ENCODE results near the gene TMEM267. TPM values are rescaled to one million over a fixed set of nuclear protein-coding genes. Genes with fewer than 3 reads are reported as not detected.
A peak's percentile ranks its signal among the peaks of the same experiment; 100 is the strongest.

Gene TMEM267
- total RNA-seq, 1 experiment from 2014 or later: 17.5 TPM

DNA sequence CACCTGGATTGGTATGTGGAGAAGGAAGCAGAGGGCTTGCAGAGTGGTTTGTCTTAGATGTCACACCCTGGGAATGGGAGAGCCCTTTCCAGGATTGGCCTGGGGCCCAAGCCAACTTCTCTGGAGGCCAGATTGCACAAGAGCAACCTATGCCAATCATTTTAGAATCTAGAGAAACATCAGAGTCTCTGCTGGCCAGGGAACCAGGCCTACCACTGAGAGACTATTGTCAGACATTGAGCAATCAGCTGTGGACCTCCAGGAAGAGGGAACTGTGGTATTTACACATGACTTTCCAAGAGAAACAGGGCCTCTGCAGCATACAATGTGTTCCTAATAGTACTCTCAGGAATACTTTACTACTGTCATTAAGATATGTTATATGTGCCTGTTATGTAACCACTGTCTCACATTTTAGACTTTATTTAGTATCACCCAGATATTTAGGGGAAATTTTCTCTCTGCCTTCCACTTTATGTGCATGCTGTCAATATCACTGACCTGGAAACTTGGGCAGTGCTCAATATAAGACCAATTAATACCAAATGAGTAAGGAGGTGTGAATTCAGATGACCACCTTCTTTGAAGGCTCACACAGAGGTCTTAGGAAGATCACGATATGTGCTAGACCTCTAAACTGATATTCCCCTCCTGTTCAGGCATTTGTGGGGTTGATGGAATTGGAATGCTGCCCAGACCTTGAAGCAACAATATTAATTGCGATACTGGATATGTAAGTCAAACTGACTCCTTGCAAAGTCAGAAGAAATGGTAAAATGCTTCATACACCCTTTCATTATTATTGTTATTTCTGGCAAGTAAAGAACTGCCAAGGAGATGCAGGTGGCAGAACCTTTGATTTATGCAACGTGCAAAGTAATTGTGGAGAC, 50.9 kb downstream of the TMEM267 start (continued):
- TF ChIP-seq FOSL1 (IDR thresholded peaks at IDR 0.05; ENCODE audit: low read depth) (no peak), POLR2A (IDR thresholded peaks at IDR 0.05; ENCODE audit: borderline replicate concordance, extremely low read depth, insufficient read depth, insufficient read length) (no peak), JUND (IDR thresholded peaks at IDR 0.05) (peak; percentile 18; the same call in 1 of the 2 replicates), ZFX (IDR thresholded peaks at IDR 0.05) (no peak), SP1 (IDR thresholded peaks at IDR 0.05; ENCODE audit: low read depth) (peak; percentile 32; the same call in 1 of the 2 replicates)

DNA sequence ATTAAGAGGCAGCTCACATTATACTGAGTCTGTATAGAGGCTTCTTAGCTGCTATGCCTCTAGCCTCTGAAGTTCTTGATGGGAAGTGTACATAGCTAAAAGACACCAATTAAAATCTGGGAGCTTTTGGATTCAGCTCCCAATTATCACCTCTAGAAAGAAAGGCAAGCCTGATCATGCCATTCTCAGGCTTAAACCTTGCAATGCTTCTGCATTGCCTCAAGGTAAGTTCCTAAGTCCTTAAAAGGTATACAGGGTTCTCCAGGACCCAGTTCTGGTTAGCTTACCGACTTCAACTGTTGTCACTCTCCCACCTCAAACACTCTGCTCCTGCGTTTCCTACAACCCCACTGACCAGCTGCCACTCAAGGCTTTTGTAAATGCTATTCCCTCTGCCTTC, 54.0 kb downstream of the TMEM267 start:
- POLR2A ChIA-PET: no interaction called here
- Histone ChIP-seq H3K36me3 (ENCODE audit: control insufficient read depth in 1 of 2, insufficient read depth in 2 of 2, low read length in 2 of 2) (no peaks in the 10 kb centered on the region), H4K20me1 (ENCODE audit: insufficient read depth) (no peaks in the 10 kb centered on the region), H2AFZ (ENCODE audit: low read depth, low read length, poor library complexity, severe bottlenecking) (no peak overlapping the region), H3K4me3 (replicated peaks in 1 of 2; ENCODE audit: low read depth in 1 of 2, low read length in 2 of 2) (no peak overlapping the region), H3K27me3 (ENCODE audit: insufficient read depth, low read length) (no peaks in the 10 kb centered on the region), H3K9ac (ENCODE audit: low read length) (no peak overlapping the region), H3K27ac (ENCODE audit: low read depth, low read length) (no peak overlapping the region), H3K4me1 (ENCODE audit: control insufficient read depth in 1 of 2, insufficient read depth in 2 of 2, low read length in 2 of 2) (peaks cover 9 to 15% of the 10 kb centered on the region in 2 experiments; a peak in 3 of 4 replicates), H3K4me2 (ENCODE audit: low read length) (no peak overlapping the region), H3K9me2 (ENCODE audit: insufficient read depth) (no peaks in the 10 kb centered on the region), H3K79me2 (ENCODE audit: insufficient read depth, low read length) (no peaks in the 10 kb centered on the region), H3K9me3 (ENCODE audit: control insufficient read depth in 1 of 2, insufficient read depth in 1 of 2, low read depth in 1 of 2, low read length in 2 of 2) (no peaks in the 10 kb centered on the region)
- intact Hi-C loops (cut with micrococcal nuclease): no loop called here
- no peak for DNase-seq (ENCODE audit: low read depth, low spot score)
- CTCF ChIA-PET: no interaction called here
- ATAC-seq: no peak
- RAD21 ChIA-PET (ENCODE audit: low non-redundant PET in 1 of 2, low total read pairs in 2 of 2, uncharacterized antibody in 2 of 2, unreplicated experiment in 2 of 2): interaction anchor here in 1 of 2 experiments (0.6 kb wide), 1 partner anchor 56 kb away, joined by 4 read pairs; no protein-coding TSS in a partner anchor
- no peak for TF ChIP-seq EZH2 (IDR thresholded peaks at IDR 0.05)
- no peak for TF ChIP-seq CBX3 (IDR thresholded peaks at IDR 0.05; ENCODE audit: low read depth)
- BruUV-seq (replicated peaks): no TSS peak

DNA sequence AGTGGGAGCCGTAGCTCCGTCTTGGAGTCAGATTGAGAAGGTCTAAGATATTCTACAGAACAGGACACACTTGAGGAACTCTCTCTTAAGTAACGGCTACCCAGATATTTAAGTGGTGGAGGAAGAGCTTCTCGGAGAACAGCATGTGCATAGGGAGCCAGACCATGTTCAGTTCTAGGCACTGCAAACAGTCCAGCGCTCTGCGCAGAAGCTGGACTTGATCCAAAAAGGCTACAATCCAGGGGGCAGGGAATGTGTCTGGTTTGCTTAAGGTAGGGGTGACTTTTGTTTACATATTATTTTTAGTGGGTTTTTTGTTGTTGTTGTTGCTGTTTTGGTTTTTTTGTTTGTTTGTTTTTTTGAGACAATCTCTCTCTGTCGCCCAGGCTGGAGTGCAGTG, 54.6 kb downstream of the TMEM267 start:
- H3K9ac ChIP-seq (ENCODE audit: low read length): no peak overlapping the region
- no peaks in the 10 kb centered on the region for H3K9me2 ChIP-seq (ENCODE audit: insufficient read depth)
- no peaks in the 10 kb centered on the region for H4K20me1 ChIP-seq (ENCODE audit: insufficient read depth)
- ATAC-seq: no peak
- CTCF ChIA-PET: no interaction called here
- H3K9me3 ChIP-seq (ENCODE audit: control insufficient read depth in 1 of 2, insufficient read depth in 1 of 2, low read depth in 1 of 2, low read length in 2 of 2): no peaks in the 10 kb centered on the region
- intact Hi-C loops (cut with micrococcal nuclease): no loop called here
- no TSS peak for BruUV-seq (replicated peaks)
- H3K4me1 ChIP-seq (ENCODE audit: control insufficient read depth in 1 of 2, insufficient read depth in 2 of 2, low read length in 2 of 2): peaks cover 9 to 15% of the 10 kb centered on the region in 2 experiments; a peak in 3 of 4 replicates
- H3K36me3 ChIP-seq (ENCODE audit: control insufficient read depth in 1 of 2, insufficient read depth in 2 of 2, low read length in 2 of 2): no peaks in the 10 kb centered on the region
- H3K4me2 ChIP-seq (ENCODE audit: low read length): no peak overlapping the region
- RAD21 ChIA-PET (ENCODE audit: low non-redundant PET in 1 of 2, low total read pairs in 2 of 2, uncharacterized antibody in 2 of 2, unreplicated experiment in 2 of 2): interaction anchor here in 1 of 2 experiments (0.6 kb wide), 1 partner anchor 56 kb away, joined by 4 read pairs; no protein-coding TSS in a partner anchor
- no peaks in the 10 kb centered on the region for H3K79me2 ChIP-seq (ENCODE audit: insufficient read depth, low read length)
- DNase-seq (ENCODE audit: low read depth, low spot score): no peak
- no peak overlapping the region for H3K27ac ChIP-seq (ENCODE audit: low read depth, low read length)
- no peak overlapping the region for H2AFZ ChIP-seq (ENCODE audit: low read depth, low read length, poor library complexity, severe bottlenecking)
- H3K27me3 ChIP-seq (ENCODE audit: insufficient read depth, low read length): no peaks in the 10 kb centered on the region
- H3K4me3 ChIP-seq (replicated peaks in 1 of 2; ENCODE audit: low read depth in 1 of 2, low read length in 2 of 2): no peak overlapping the region
- POLR2A ChIA-PET: no interaction called here
- TF ChIP-seq ZNF274 (IDR thresholded peaks at IDR 0.05; ENCODE audit: low read depth, low read length) (no peak), POLR2A (IDR thresholded peaks at IDR 0.05; ENCODE audit: borderline replicate concordance, extremely low read depth, insufficient read depth, insufficient read length) (no peak), REST (IDR thresholded peaks at IDR 0.05; ENCODE audit: low read depth) (no peak), ZFX (IDR thresholded peaks at IDR 0.05) (no peak), SIN3A (IDR thresholded peaks at IDR 0.05; ENCODE audit: low read depth) (no peak), TCF7L2 (IDR thresholded peaks at IDR 0.05; ENCODE audit: borderline replicate concordance, extremely low read depth, insufficient read depth, insufficient read length) (no peak)
- TF ChIP-seq, protein P1, sequence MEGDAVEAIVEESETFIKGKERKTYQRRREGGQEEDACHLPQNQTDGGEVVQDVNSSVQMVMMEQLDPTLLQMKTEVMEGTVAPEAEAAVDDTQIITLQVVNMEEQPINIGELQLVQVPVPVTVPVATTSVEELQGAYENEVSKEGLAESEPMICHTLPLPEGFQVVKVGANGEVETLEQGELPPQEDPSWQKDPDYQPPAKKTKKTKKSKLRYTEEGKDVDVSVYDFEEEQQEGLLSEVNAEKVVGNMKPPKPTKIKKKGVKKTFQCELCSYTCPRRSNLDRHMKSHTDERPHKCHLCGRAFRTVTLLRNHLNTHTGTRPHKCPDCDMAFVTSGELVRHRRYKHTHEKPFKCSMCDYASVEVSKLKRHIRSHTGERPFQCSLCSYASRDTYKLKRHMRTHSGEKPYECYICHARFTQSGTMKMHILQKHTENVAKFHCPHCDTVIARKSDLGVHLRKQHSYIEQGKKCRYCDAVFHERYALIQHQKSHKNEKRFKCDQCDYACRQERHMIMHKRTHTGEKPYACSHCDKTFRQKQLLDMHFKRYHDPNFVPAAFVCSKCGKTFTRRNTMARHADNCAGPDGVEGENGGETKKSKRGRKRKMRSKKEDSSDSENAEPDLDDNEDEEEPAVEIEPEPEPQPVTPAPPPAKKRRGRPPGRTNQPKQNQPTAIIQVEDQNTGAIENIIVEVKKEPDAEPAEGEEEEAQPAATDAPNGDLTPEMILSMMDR (IDR thresholded peaks at IDR 0.05 in 2 of 3, conservative IDR thresholded peaks at IDR 0.05 in 1 of 3; ENCODE audit: borderline replicate concordance in 1 of 3, insufficient read depth in 1 of 3, low read depth in 2 of 3, low read length in 2 of 3): no peak

All from HCT116 (cell line).